Astrocyte of the spinal cord (primary cell): ENCODE results near the gene VAV2.
A peak's percentile ranks its signal among the peaks of the same experiment; 100 is the strongest.

ENCODE experiments used
- DNase-seq: peaks from one replicate; pipeline ENCODE4 v3.0.0; 2011; ENCODE audit warnings: low read depth, low spot score
- H3K4me3 ChIP-seq: 2 replicates; pipeline ENCODE4 v1.5.1; 2011; ENCODE audit warnings: low read depth, mild to moderate bottlenecking, low read length, moderate library complexity
- CTCF ChIP-seq: IDR thresholded peaks from 2 replicates; pipeline ENCODE4 v1.5.1; 2012; ENCODE audit warnings: low read depth, mild to moderate bottlenecking, low read length, inconsistent platforms
- in situ Hi-C: cut with HindIII; loops from 2 replicates; pipeline ENCODE4 v1.10.0; 2017; ENCODE audit warnings: low sequenced_read_pairs

VAV2 gene

GRCh38 chr9:133996531-133997520 is 4.7 kb upstream of the VAV2 start:
- no peak for DNase-seq
- no peak for TF ChIP-seq CTCF
- in situ Hi-C loops: no loop called here

GRCh38 chr9:133995012-133995896 is 3.1 kb upstream of the VAV2 start:
- DNase-seq: no peak
- TF ChIP-seq CTCF: peak; percentile 30

More at GRCh38 chr9:133996531-133997520, 4.7 kb upstream of the VAV2 start:
- H3K4me3 ChIP-seq: no peak overlapping the region

GRCh38 chr9:133994353-133995011 is 2.4 kb upstream of the VAV2 start:
- peak; percentile 98 for TF ChIP-seq CTCF
- in situ Hi-C loops: no loop called here
- DNase-seq: peak; percentile 63
- H3K4me3 ChIP-seq: no peak overlapping the region

More at GRCh38 chr9:133995012-133995896, 3.1 kb upstream of the VAV2 start:
- in situ Hi-C loops: no loop called here
- no peak overlapping the region for H3K4me3 ChIP-seq

- DNase-seq: no peak
- peak overlapping the region; percentile 68 for H3K4me3 ChIP-seq
- in situ Hi-C loops: no loop called here
- TF ChIP-seq CTCF: no peak
Observed at GRCh38 chr9:133993635-133994253, 1.6 kb upstream of the VAV2 start.

GRCh38 chr9:133992780-133993634 is 883 bp upstream of the VAV2 start:
- in situ Hi-C loops: no loop called here

More at GRCh38 chr9:133992780-133993634, 883 bp upstream of the VAV2 start:
- peak; percentile 57 for TF ChIP-seq CTCF
- H3K4me3 ChIP-seq: peak overlapping the region; percentile 68
- peak; percentile 90 for DNase-seq
